K562 (cell line): ENCODE results near the gene NUDCD3. TPM values are rescaled to one million over a fixed set of nuclear protein-coding genes. Genes with fewer than 3 reads are reported as not detected.
A peak's percentile ranks its signal among the peaks of the same experiment; 100 is the strongest.

ENCODE experiments used
- ATAC-seq: fragments of 200-7000 bp; cut with Tn5 transposase; 3 replicates; pipeline ENCODE4 v1.9.1; 2020; ENCODE audit warnings: moderate library complexity
- BruUV-seq: library from RNA; stranded (reverse); fragments of 400-500 nt; replicated peaks from 2 replicates; lab custom pipeline; 2021; lab: Mats Ljungman, UMichigan
- CTCF ChIA-PET: fragments of 300-600 bp; formaldehyde crosslinking; extraction: SDS; loops from one replicate; lab custom pipeline; 2021; ENCODE audit warnings: low intra/inter-chr PET ratio; lab: Yijun Ruan, JAX
- POLR2A ChIA-PET: fragments of 300-600, 350-650 bp; sonication (Branson Sonifier 250); formaldehyde crosslinking; extraction: SDS; loops from one replicate; lab custom pipeline; 2021; ENCODE audit warnings: antibody characterized with exemption, inconsistent platforms; lab: Yijun Ruan, JAX
- DNase-seq, 4 experiments: peaks; one replicate each; pipeline versions ENCODE4 v3.0.0 to v3.0.0-alpha.2; 2011 to 2018; ENCODE audit warnings: low spot score in 3 of 4, mixed read lengths in 3 of 4; ENCODE audit errors: extremely low read depth in 1 of 4
- FAIRE-seq: peaks from 2 replicates; lab custom pipeline; 2011; peaks lifted over from hg19 to GRCh38; lab: Jason Lieb, UNC
- H2AFZ ChIP-seq: 2 replicates; pipeline ENCODE4 v1.6.0; 2011; ENCODE audit warnings: low read depth, low read length, control low read depth, inconsistent platforms
- H3K27ac ChIP-seq: fragments of 200-600 bp; 3 replicates; pipeline ENCODE4 v1.8.0; 2011; ENCODE audit warnings: low read depth, mild to moderate bottlenecking, control low read depth, inconsistent platforms, low read length, moderate library complexity, mixed read lengths; ENCODE audit errors: extremely low read depth
- H3K27me3 ChIP-seq, 2 experiments: fragments of 300-600 bp in 1 of 2; 2 replicates in 1 of 2; 3 replicates in 1 of 2; pipeline versions ENCODE4 v1.6.0 to v1.8.0; 2011; ENCODE audit warnings: inconsistent platforms in 2 of 2, low read length in 2 of 2, mild to moderate bottlenecking in 1 of 2, mixed read lengths in 1 of 2, moderate library complexity in 1 of 2; ENCODE audit not compliant: control insufficient read depth in 2 of 2, insufficient read depth in 2 of 2
- H3K36me3 ChIP-seq: fragments of 300-600 bp; 3 replicates; pipeline ENCODE4 v1.8.0; 2011; ENCODE audit warnings: mild to moderate bottlenecking, low read length, inconsistent platforms; ENCODE audit not compliant: control insufficient read depth, insufficient read depth
- H3K4me1 ChIP-seq, 2 experiments: fragments of 200-600 bp in 1 of 2; replicated peaks in 1 of 2; 2 replicates in 1 of 2; 3 replicates in 1 of 2; pipeline versions ENCODE4 v1.5.1 to v1.8.0; 2011; ENCODE audit warnings: inconsistent platforms in 2 of 2, low read length in 2 of 2, mild to moderate bottlenecking in 1 of 2, mixed read lengths in 1 of 2, moderate library complexity in 1 of 2; ENCODE audit not compliant: control insufficient read depth in 2 of 2, insufficient read depth in 2 of 2
- H3K4me2 ChIP-seq: 2 replicates; pipeline ENCODE4 v1.6.1; 2011; ENCODE audit warnings: low read length, control low read depth, inconsistent platforms, mixed read lengths; ENCODE audit not compliant: insufficient read depth
- H3K4me3 ChIP-seq: fragments of 200-600 bp; sonication (generic), shearing (Covaris generic); 2 replicates; pipeline ENCODE4 v1.5.1; 2016; ENCODE audit warnings: control low read depth, inconsistent platforms
- H3K79me2 ChIP-seq: fragments of 200-600 bp; 3 replicates; pipeline ENCODE4 v1.8.0; 2011; ENCODE audit warnings: low read length, inconsistent platforms; ENCODE audit not compliant: control insufficient read depth, insufficient read depth
- H3K9ac ChIP-seq, 2 experiments: 2 replicates each; pipeline versions ENCODE4 v1.6.0 to v1.6.1; 2011; ENCODE audit warnings: low read depth in 2 of 2, low read length in 2 of 2, control low read depth in 1 of 2, inconsistent platforms in 1 of 2, mild to moderate bottlenecking in 1 of 2, mixed read lengths in 1 of 2; ENCODE audit not compliant: insufficient read depth in 1 of 2
- H3K9me1 ChIP-seq: one replicate; pipeline ENCODE4 v1.6.0; 2011; ENCODE audit warnings: inconsistent platforms, mild to moderate bottlenecking, low read length, moderate library complexity; ENCODE audit not compliant: control insufficient read depth, insufficient read depth
- H3K9me3 ChIP-seq: replicated peaks from 2 replicates; pipeline ENCODE4 v1.5.1; 2011; ENCODE audit warnings: low read depth, low read length, inconsistent platforms; ENCODE audit not compliant: control insufficient read depth, insufficient read depth
- H4K20me1 ChIP-seq: replicated peaks from 2 replicates; pipeline ENCODE4 v1.6.1; 2011; ENCODE audit warnings: low read length, inconsistent platforms, mixed read lengths; ENCODE audit not compliant: control insufficient read depth, insufficient read depth
- CEBPG ChIP-seq, 3 experiments: fragments of 200-800 bp in 1 of 3; sonication (Bioruptor generic) in 1 of 3; sonication (generic) in 1 of 3; formaldehyde crosslinking in 1 of 3; IDR thresholded peaks in 2 of 3; conservative IDR thresholded peaks in 1 of 3; 2 replicates each; pipeline versions ENCODE4 v1.6.1 to v1.8.0; 2016 to 2022; ENCODE audit warnings: missing compliant biosample characterization in 2 of 3, missing genetic modification characterization in 2 of 3, mild to moderate bottlenecking in 1 of 3, missing genetic modification reagents in 1 of 3
- KAT7 ChIP-seq: sonication (generic); formaldehyde crosslinking; IDR thresholded peaks from 2 replicates; pipeline ENCODE4 v1.8.0; 2022; ENCODE audit warnings: missing genetic modification reagents, mild to moderate bottlenecking, borderline replicate concordance
- TCF7 ChIP-seq: sonication (generic); IDR thresholded peaks from 2 replicates; pipeline ENCODE4 v1.6.1; 2016; ENCODE audit warnings: antibody characterized with exemption, borderline replicate concordance
- ZNF239 ChIP-seq: fragments of 250-450 bp; sonication (Bioruptor Pico); IDR thresholded peaks from 2 replicates; pipeline ENCODE4 v1.4.0; 2020; ENCODE audit warnings: mild to moderate bottlenecking
- ZSCAN32 ChIP-seq: fragments of 450-650 bp; formaldehyde crosslinking; IDR thresholded peaks from 2 replicates; pipeline ENCODE4 v1.4.0; 2020; ENCODE audit warnings: mild to moderate bottlenecking, moderate library complexity
- ZZZ3 ChIP-seq: fragments of 450-650 bp; IDR thresholded peaks from 2 replicates; pipeline ENCODE4 v1.6.1; 2016; ENCODE audit warnings: antibody characterized with exemption, mild to moderate bottlenecking, moderate library complexity
- WGBS: fragments of 100-300 bp; shearing (Covaris generic); methylation state at CpG from one replicate; pipeline ENCODE4 v1.1.6; 2016; ENCODE audit warnings: low coverage, mixed read lengths; ENCODE audit not compliant: insufficient coverage; ENCODE audit errors: missing lambda C conversion rate; 5-methylcytosine and 5-hydroxymethylcytosine counted together
- in situ Hi-C: fragments of 300-500 bp; cut with MboI; formaldehyde crosslinking; loops from 4 replicates; pipeline ENCODE4 v1.15.0; 2018; ENCODE audit warnings: inconsistent platforms, mixed read lengths
- intact Hi-C: fragments of 100-400 bp; cut with micrococcal nuclease; formaldehyde crosslinking; loops from 2 replicates; pipeline ENCODE4 v1.14.2; 2022
- polyA plus RNA-seq, 8 experiments: library from polyadenylated mRNA; depleted of rRNA in 4 of 8; stranded (reverse) in 5 of 8; unstranded in 3 of 8; fragments of >200 nt; fragmentation: Nextera tagmentation in 2 of 8; fragmentation: Illumina TruSeq in 1 of 8; extraction: Ambion mirVana in 2 of 8; extraction: Trizol in 1 of 8; gene quantifications; 2 replicates each; pipeline versions ENCODE4 v1.2.1 to v1.2.3, GENCODE V29; 2011 to 2014; ENCODE audit warnings: inconsistent platforms in 1 of 8, missing spikeins in 1 of 8
- total RNA-seq, 7 experiments: library from RNA; depleted of rRNA in 6 of 7; stranded (reverse); fragments of >200 nt in 6 of 7; fragmentation: Illumina TruSeq in 2 of 7; extraction: Trizol in 2 of 7; gene quantifications; 2 replicates each; pipeline versions ENCODE4 v1.2.1 to v1.2.3, GENCODE V29; 2011 to 2021; ENCODE audit warnings: low replicate concordance in 1 of 7

The NUDCD3 gene
- total and polyA plus RNA-seq, 9 of the 15 experiments (the other 6 are each of a cell fraction or from before 2014, with no cell fraction given) = 24.8 to 64.2 (median 42.6) TPM

- no peak overlapping the region for H3K9ac ChIP-seq
- H3K4me2 ChIP-seq = no peak overlapping the region
- H3K79me2 ChIP-seq = no peaks in the 10 kb centered on the region
- no TSS peak for BruUV-seq
- H3K4me3 ChIP-seq = no peak overlapping the region
- TF ChIP-seq CEBPG (CRISPR knock-in tag; IDR thresholded peaks at IDR 0.05) = no peak
- TF ChIP-seq CEBPG (tag; conservative IDR thresholded peaks at IDR 0.05 in 1 of 2, IDR thresholded peaks at IDR 0.05 in 1 of 2) = no peak
- no peak for TF ChIP-seq TCF7
- no peak for TF ChIP-seq ZZZ3
- TF ChIP-seq ZSCAN32 (CRISPR knock-in tag) = no peak
- TF ChIP-seq KAT7 = no peak
- TF ChIP-seq ZNF239 (CRISPR knock-in tag) = no peak
- no peak overlapping the region for H2AFZ ChIP-seq
- H4K20me1 ChIP-seq = no peaks in the 10 kb centered on the region
- H3K9me1 ChIP-seq = peaks cover 6% of the 10 kb centered on the region
- H3K27ac ChIP-seq = no peak overlapping the region
- intact Hi-C loops = loop anchor here (10.0 kb wide), 1 partner anchor 99 kb away; no protein-coding TSS in a partner anchor
- ATAC-seq (no peak), FAIRE-seq (no peak), DNase-seq (peak in 1 of 4 experiments; percentile 7)
- CTCF ChIA-PET = no interaction called here
- WGBS = 14% methylated on average over 12 of the region's 12 CpGs
- no peaks in the 10 kb centered on the region for H3K9me3 ChIP-seq
- H3K36me3 ChIP-seq = no peaks in the 10 kb centered on the region
- POLR2A ChIA-PET = interaction anchor here (0.9 kb wide), 1 partner anchor 189 kb away, joined by 4 read pairs; no protein-coding TSS in a partner anchor
- peaks cover 3 to 4% of the 10 kb centered on the region in 2 experiments; a peak in 4 of 5 replicates for H3K4me1 ChIP-seq
- in situ Hi-C loops = no loop called here
- peaks cover 0 to 11% of the 10 kb centered on the region in 2 experiments; a peak in 2 of 5 replicates for H3K27me3 ChIP-seq
Measured at GRCh38 chr7:44375926-44376342, 114.5 kb downstream of the NUDCD3 start.
